Testis (tissue), 2 donors: Measurements from ENCODE around the gene OSBPL9.

Experiments used
- POLR2A ChIP-seq: fragments of 450-650 bp; IDR thresholded peaks from one replicate; pipeline ENCODE4 v1.6.1; 2017; ENCODE audit warnings: antibody characterized with exemption, mild to moderate bottlenecking, moderate library complexity
- TF ChIP-seq, protein P1 (sequence below), 3 experiments: fragments of 450-650 bp in 2 of 3; fragments of 200-600 bp in 1 of 3; sonication (generic) in 1 of 3; IDR thresholded peaks; one replicate each; pipeline ENCODE4 v1.5.1; 2016 to 2019; ENCODE audit warnings: antibody characterized with exemption in 3 of 3, mild to moderate bottlenecking in 2 of 3, moderate library complexity in 1 of 3

DNA sequence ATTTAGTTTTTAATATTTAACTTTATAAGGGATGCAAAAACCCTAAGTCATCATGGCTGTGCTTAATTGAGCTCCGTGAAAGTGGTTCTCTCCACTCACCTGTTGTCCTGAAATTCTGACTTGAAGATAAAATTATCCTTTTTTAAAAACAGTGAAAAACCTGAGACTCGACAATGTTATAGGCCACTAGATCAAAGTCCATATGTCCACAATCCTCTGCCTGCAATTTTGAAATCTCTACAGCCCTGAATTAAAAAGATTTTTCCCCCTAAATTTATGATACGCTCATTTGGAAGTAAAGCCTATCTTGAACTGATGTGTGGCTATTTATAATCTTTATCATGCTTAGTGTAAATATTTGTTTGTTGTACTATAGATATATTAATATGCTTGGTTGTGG is 18.7 kb downstream of the OSBPL9 start:
- no peak for TF ChIP-seq POLR2A
- TF ChIP-seq, protein P1, sequence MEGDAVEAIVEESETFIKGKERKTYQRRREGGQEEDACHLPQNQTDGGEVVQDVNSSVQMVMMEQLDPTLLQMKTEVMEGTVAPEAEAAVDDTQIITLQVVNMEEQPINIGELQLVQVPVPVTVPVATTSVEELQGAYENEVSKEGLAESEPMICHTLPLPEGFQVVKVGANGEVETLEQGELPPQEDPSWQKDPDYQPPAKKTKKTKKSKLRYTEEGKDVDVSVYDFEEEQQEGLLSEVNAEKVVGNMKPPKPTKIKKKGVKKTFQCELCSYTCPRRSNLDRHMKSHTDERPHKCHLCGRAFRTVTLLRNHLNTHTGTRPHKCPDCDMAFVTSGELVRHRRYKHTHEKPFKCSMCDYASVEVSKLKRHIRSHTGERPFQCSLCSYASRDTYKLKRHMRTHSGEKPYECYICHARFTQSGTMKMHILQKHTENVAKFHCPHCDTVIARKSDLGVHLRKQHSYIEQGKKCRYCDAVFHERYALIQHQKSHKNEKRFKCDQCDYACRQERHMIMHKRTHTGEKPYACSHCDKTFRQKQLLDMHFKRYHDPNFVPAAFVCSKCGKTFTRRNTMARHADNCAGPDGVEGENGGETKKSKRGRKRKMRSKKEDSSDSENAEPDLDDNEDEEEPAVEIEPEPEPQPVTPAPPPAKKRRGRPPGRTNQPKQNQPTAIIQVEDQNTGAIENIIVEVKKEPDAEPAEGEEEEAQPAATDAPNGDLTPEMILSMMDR (IDR thresholded peaks at IDR 0.05), result no peak
